Hepatocyte (in vitro differentiated cells): ENCODE results near the gene PRTFDC1. TPM values are rescaled to one million over a fixed set of nuclear protein-coding genes. Genes with fewer than 3 reads are reported as not detected.

ENCODE experiments used
- DNase-seq: peaks from one replicate; pipeline ENCODE4 v3.0.0-alpha.2; 2016; ENCODE audit warnings: low spot score
- H2AFZ ChIP-seq: fragments of 200-600 bp; sonication (generic); 2 replicates; pipeline ENCODE4 v1.6.0; 2016; ENCODE audit warnings: antibody characterized with exemption, mild to moderate bottlenecking
- H3K27ac ChIP-seq: fragments of 200-600 bp; sonication (generic); 2 replicates; pipeline ENCODE4 v1.5.1; 2016; ENCODE audit warnings: mild to moderate bottlenecking
- H3K27me3 ChIP-seq: fragments of 200-600 bp; sonication (generic); 2 replicates; pipeline ENCODE4 v1.6.1; 2016
- H3K36me3 ChIP-seq: fragments of 200-600 bp; sonication (generic); replicated peaks from 2 replicates; pipeline ENCODE4 v1.5.1; 2016; ENCODE audit warnings: low read depth; ENCODE audit not compliant: insufficient read depth
- H3K4me1 ChIP-seq: fragments of 200-600 bp; sonication (generic); 2 replicates; pipeline ENCODE4 v1.5.1; 2016; ENCODE audit warnings: mild to moderate bottlenecking, moderate library complexity; ENCODE audit not compliant: insufficient read depth
- H3K4me2 ChIP-seq: fragments of 200-600 bp; sonication (generic); 2 replicates; pipeline ENCODE4 v1.6.0; 2016
- H3K4me3 ChIP-seq: fragments of 200-600 bp; sonication (generic); 2 replicates; pipeline ENCODE4 v1.5.1; 2016; ENCODE audit warnings: mild to moderate bottlenecking
- H3K79me2 ChIP-seq: fragments of 200-600 bp; sonication (generic); 2 replicates; pipeline ENCODE4 v1.6.0; 2017; ENCODE audit warnings: mild to moderate bottlenecking
- H3K9me2 ChIP-seq: fragments of 200-600 bp; sonication (generic); replicated peaks from 2 replicates; pipeline ENCODE4 v1.6.0; 2017; ENCODE audit warnings: mild to moderate bottlenecking; ENCODE audit not compliant: insufficient read depth
- H3K9me3 ChIP-seq: fragments of 200-600 bp; sonication (generic); 2 replicates; pipeline ENCODE4 v1.5.1; 2016; ENCODE audit warnings: low read depth, mild to moderate bottlenecking
- H4K20me1 ChIP-seq: fragments of 200-600 bp; sonication (generic); 2 replicates; pipeline ENCODE4 v1.6.0; 2016; ENCODE audit warnings: mild to moderate bottlenecking; ENCODE audit not compliant: insufficient read depth, poor library complexity, severe bottlenecking
- EZH2 ChIP-seq: fragments of 200-600 bp; sonication (generic); IDR thresholded peaks from 2 replicates; pipeline ENCODE4 v1.6.1; 2016; ENCODE audit warnings: antibody characterized with exemption, mild to moderate bottlenecking, borderline replicate concordance
- EZH2phosphoT487 ChIP-seq: fragments of 200-600 bp; sonication (generic); IDR thresholded peaks from one replicate; pipeline ENCODE4 v1.6.1; 2018; ENCODE audit warnings: antibody characterized with exemption, mild to moderate bottlenecking, low read depth, moderate library complexity; ENCODE audit not compliant: unreplicated experiment, severe bottlenecking
- WGBS: methylation state at CpG from one replicate; pipeline ENCODE4 v1.1.6; 2016; ENCODE audit warnings: low lambda C conversion rate; ENCODE audit errors: missing lambda C conversion rate; 5-methylcytosine and 5-hydroxymethylcytosine counted together
- polyA plus RNA-seq: library from polyadenylated mRNA; unstranded; fragments of >200 nt; fragmentation: Nextera tagmentation; extraction: Ambion mirVana; gene quantifications from 2 replicates; pipeline ENCODE4 v1.2.1, GENCODE V29; 2016
- total RNA-seq: library from RNA; depleted of rRNA; stranded (reverse); fragments of >200 nt; gene quantifications from 2 replicates; pipeline ENCODE4 v1.2.3, GENCODE V29; 2014
- TF ChIP-seq, protein P1 (sequence below): fragments of 200-600 bp; sonication (generic); IDR thresholded peaks from 2 replicates; pipeline ENCODE4 v1.5.1; 2016; ENCODE audit warnings: antibody characterized with exemption, mild to moderate bottlenecking; ENCODE audit not compliant: poor library complexity

Gene PRTFDC1
- total and polyA plus RNA-seq, 2 experiments from 2014 or later = 6.4 to 14.7 TPM

DNA sequence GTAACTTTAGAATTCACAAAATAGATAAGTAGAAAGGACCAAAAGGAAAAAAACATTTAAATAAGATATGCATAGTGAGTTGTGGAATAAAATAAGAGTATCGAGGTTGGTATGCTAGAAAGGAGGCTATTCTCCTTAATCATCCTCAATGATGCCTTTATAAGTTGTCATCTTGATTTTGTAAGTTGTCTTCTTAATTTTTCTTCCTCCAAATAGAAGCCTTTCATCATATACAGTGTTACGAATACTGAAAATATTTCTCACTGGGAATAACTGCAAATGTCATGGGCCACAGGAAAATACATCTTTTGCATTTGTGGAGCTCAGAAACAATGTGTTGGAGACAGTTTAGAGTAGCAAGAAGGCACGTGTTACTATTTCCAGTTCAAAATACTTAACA is 31.5 kb upstream of the PRTFDC1 start:
- no peaks in the 10 kb centered on the region for H4K20me1 ChIP-seq
- no peaks in the 10 kb centered on the region for H3K9me3 ChIP-seq
- H3K4me3 ChIP-seq = no peak overlapping the region
- no peak for TF ChIP-seq EZH2
- TF ChIP-seq, protein P1, sequence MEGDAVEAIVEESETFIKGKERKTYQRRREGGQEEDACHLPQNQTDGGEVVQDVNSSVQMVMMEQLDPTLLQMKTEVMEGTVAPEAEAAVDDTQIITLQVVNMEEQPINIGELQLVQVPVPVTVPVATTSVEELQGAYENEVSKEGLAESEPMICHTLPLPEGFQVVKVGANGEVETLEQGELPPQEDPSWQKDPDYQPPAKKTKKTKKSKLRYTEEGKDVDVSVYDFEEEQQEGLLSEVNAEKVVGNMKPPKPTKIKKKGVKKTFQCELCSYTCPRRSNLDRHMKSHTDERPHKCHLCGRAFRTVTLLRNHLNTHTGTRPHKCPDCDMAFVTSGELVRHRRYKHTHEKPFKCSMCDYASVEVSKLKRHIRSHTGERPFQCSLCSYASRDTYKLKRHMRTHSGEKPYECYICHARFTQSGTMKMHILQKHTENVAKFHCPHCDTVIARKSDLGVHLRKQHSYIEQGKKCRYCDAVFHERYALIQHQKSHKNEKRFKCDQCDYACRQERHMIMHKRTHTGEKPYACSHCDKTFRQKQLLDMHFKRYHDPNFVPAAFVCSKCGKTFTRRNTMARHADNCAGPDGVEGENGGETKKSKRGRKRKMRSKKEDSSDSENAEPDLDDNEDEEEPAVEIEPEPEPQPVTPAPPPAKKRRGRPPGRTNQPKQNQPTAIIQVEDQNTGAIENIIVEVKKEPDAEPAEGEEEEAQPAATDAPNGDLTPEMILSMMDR = no peak
- no peak for TF ChIP-seq EZH2phosphoT487
- DNase-seq = no peak
- no peaks in the 10 kb centered on the region for H3K27me3 ChIP-seq
- H3K36me3 ChIP-seq = no peaks in the 10 kb centered on the region
- 93% methylated on average over 3 of the region's 3 CpGs for WGBS
- no peak overlapping the region for H3K27ac ChIP-seq
- no peaks in the 10 kb centered on the region for H3K4me1 ChIP-seq
- no peak overlapping the region for H2AFZ ChIP-seq
- no peaks in the 10 kb centered on the region for H3K9me2 ChIP-seq
- no peaks in the 10 kb centered on the region for H3K79me2 ChIP-seq
- no peak overlapping the region for H3K4me2 ChIP-seq

- WGBS = 96% methylated on average over 4 of the region's 4 CpGs
- no peak for DNase-seq
- no peaks in the 10 kb centered on the region for H3K4me1 ChIP-seq
- H3K9me2 ChIP-seq = no peaks in the 10 kb centered on the region
- no peaks in the 10 kb centered on the region for H4K20me1 ChIP-seq
- H3K79me2 ChIP-seq = no peaks in the 10 kb centered on the region
- no peaks in the 10 kb centered on the region for H3K9me3 ChIP-seq
- TF ChIP-seq, protein P1 = no peak
- TF ChIP-seq EZH2 (no peak), EZH2phosphoT487 (no peak)
- H3K36me3 ChIP-seq = no peaks in the 10 kb centered on the region
- H3K4me3 ChIP-seq = no peak overlapping the region
- H3K4me2 ChIP-seq = no peak overlapping the region
- H2AFZ ChIP-seq = no peak overlapping the region
- H3K27me3 ChIP-seq = no peaks in the 10 kb centered on the region
- no peak overlapping the region for H3K27ac ChIP-seq
These were observed 30.7 kb upstream of the PRTFDC1 start for GRCh38 chr10:24983130-24983529.

GRCh38 chr10:24982319-24983112 is 30.1 kb upstream of the PRTFDC1 start:
- Histone ChIP-seq H3K4me3 (no peak overlapping the region), H2AFZ (no peak overlapping the region), H3K4me1 (no peaks in the 10 kb centered on the region), H3K9me2 (no peaks in the 10 kb centered on the region), H3K4me2 (no peak overlapping the region), H3K27me3 (no peaks in the 10 kb centered on the region), H3K27ac (no peak overlapping the region), H3K9me3 (no peaks in the 10 kb centered on the region), H3K36me3 (no peaks in the 10 kb centered on the region), H4K20me1 (no peaks in the 10 kb centered on the region), H3K79me2 (no peaks in the 10 kb centered on the region)
- 93% methylated on average over 1 of the region's 1 CpG for WGBS
- TF ChIP-seq EZH2 (no peak), EZH2phosphoT487 (no peak)
- TF ChIP-seq, protein P1 = no peak
- no peak for DNase-seq
